ENCODE measurements around the gene ASIC3. TPM values are rescaled to one million over a fixed set of nuclear protein-coding genes. Genes with fewer than 3 reads are reported as not detected.

Gene ASIC3
- total and polyA plus RNA-seq, 8 donors, result 0.29 to 25.9 (median 3.2) TPM

- intact Hi-C loops (cut with DNase I; ENCODE audit: low total_unique reads), result no loop called here
- DNase-seq, result peak; percentile 99 to 100
- H3K4me3 ChIP-seq, result peak within 1 kb of the TSS; percentile 60 to 82 (median 72)
- peaks cover 5 to 43% (median 26%) of the 10 kb centered on the region in 4 donors for H3K4me1 ChIP-seq
- H3K27ac ChIP-seq, result peak within 1 kb of the TSS; percentile 84 to 91 (median 88)
- H3K36me3 ChIP-seq, result peaks cover 0 to 20% (median 13%) of the 10 kb centered on the region in 4 donors
- no peaks in the 10 kb centered on the region for H3K9me3 ChIP-seq
- 0 to 1% (median 0%) methylated on average over 34 to 53 of the region's 53 CpGs for WGBS, 5 donors
- peaks cover 0 to 6% (median 0%) of the 10 kb centered on the region in 3 donors for H3K27me3 ChIP-seq
- TF ChIP-seq EP300 (IDR thresholded peaks at IDR 0.05) (no peak), CTCF (IDR thresholded peaks at IDR 0.05) (peak in 4 of 7 experiments; percentile 15 to 65 (median 44)), POLR2A (IDR thresholded peaks at IDR 0.05) (peak in 1 of 4 donors; percentile 43), POLR2AphosphoS5 (IDR thresholded peaks at IDR 0.05) (peak; percentile 41 to 68 (median 48))
These were observed 20.0 kb upstream of the ASIC3 start, which contains the start of gene ABCB8 for GRCh38 chr7:151028131-151028947. Gene ABCB8, plus strand, starts transcription at chr7:151028450. Its CDS starts 66 bp downstream, at chr7:151028516.

DNA sequence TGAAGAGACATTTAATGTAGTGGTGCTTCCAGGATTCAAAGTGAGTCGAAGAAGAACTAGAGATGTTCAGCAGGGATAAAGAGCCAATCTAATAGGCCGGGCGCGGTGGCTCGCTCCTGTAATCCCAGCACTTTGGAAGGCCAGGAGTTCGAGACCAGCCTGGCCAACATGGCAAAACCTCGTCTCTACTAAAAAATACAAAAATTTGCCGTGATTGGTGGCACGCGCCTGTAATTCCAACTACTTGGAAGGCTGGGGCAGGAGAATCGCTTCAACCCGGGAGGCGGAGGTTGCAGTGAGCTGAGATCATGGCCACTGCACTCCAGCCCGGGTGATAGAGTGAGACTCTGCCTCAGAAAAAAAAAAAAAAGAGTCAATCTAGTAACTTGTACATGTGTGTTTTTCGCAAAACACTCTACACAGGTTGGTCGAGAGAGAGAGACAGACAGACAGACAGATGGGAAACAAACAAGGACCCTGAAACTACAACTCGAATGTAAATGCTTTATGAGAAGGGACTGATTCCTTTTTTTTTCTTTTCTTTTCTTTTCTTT, 19.3 kb upstream of the ASIC3 start:
- TF ChIP-seq EP300 (IDR thresholded peaks at IDR 0.05), result no peak
- no peak for TF ChIP-seq POLR2AphosphoS5 (IDR thresholded peaks at IDR 0.05)
- TF ChIP-seq POLR2A (IDR thresholded peaks at IDR 0.05), result no peak
- no peak for TF ChIP-seq CTCF (IDR thresholded peaks at IDR 0.05)
- WGBS, 5 donors, result 47 to 61% (median 50%) methylated on average over 17 of the region's 17 CpGs
- Histone ChIP-seq H3K4me3 (peak overlapping the region; percentile 60 to 82 (median 72)), H3K27me3 (no peaks in the 10 kb centered on the region), H3K4me1 (peaks cover 5 to 43% (median 26%) of the 10 kb centered on the region in 4 donors), H3K36me3 (peaks cover 0 to 27% (median 19%) of the 10 kb centered on the region in 4 donors), H3K9me3 (no peaks in the 10 kb centered on the region), H3K27ac (peak overlapping the region; percentile 84 to 91 (median 88))
- DNase-seq, result no peak
- intact Hi-C loops (cut with DNase I; ENCODE audit: low total_unique reads), result no loop called here

GRCh38 chr7:151031011-151031410, 17.3 kb upstream of the ASIC3 start:
- DNase-seq, result no peak
- TF ChIP-seq CTCF (IDR thresholded peaks at IDR 0.05) (no peak), EP300 (IDR thresholded peaks at IDR 0.05) (no peak), POLR2A (IDR thresholded peaks at IDR 0.05) (no peak), POLR2AphosphoS5 (IDR thresholded peaks at IDR 0.05) (peak in 2 of 3 donors; percentile 9 to 30)
- 86 to 96% (median 91%) methylated on average over 4 of the region's 4 CpGs for WGBS, 5 donors
- Histone ChIP-seq H3K36me3 (peaks cover 14 to 47% (median 38%) of the 10 kb centered on the region in 4 donors), H3K9me3 (no peaks in the 10 kb centered on the region), H3K4me1 (peaks cover 5 to 43% (median 26%) of the 10 kb centered on the region in 4 donors), H3K4me3 (no peak overlapping the region), H3K27ac (peak overlapping the region in 3 of 5 donors; percentile 18 to 62 (median 31)), H3K27me3 (no peaks in the 10 kb centered on the region)
- intact Hi-C loops (cut with DNase I; ENCODE audit: low total_unique reads), result no loop called here

Data from stomach (tissue), 9 donors.